Epithelial cell of esophagus (primary cell): Measurements from ENCODE around the gene OCA2.

Experiments used
- DNase-seq: peaks from one replicate; pipeline ENCODE4 v3.0.0; 2010; ENCODE audit warnings: low read depth
- H3K4me3 ChIP-seq: 2 replicates; pipeline ENCODE4 v1.5.1; 2011; ENCODE audit warnings: mild to moderate bottlenecking, low read length, control low read depth
- CTCF ChIP-seq: IDR thresholded peaks from 2 replicates; pipeline ENCODE4 v1.5.1; 2011; ENCODE audit warnings: low read depth, mild to moderate bottlenecking, low read length, control low read depth, inconsistent platforms; ENCODE audit not compliant: insufficient read depth; ENCODE audit errors: missing control alignments

The OCA2 gene

GRCh38 chr15:27742751-27743477 is 356.2 kb downstream of the OCA2 start:
- no peak for TF ChIP-seq CTCF
- DNase-seq, result no peak

GRCh38 chr15:27741226-27741860 is 357.8 kb downstream of the OCA2 start:
- no peak overlapping the region for H3K4me3 ChIP-seq
- no peak for TF ChIP-seq CTCF
- DNase-seq, result no peak

More at GRCh38 chr15:27742751-27743477, 356.2 kb downstream of the OCA2 start:
- H3K4me3 ChIP-seq, result no peak overlapping the region

GRCh38 chr15:27734785-27735495 is 364.2 kb downstream of the OCA2 start:
- no peak for DNase-seq
- no peak overlapping the region for H3K4me3 ChIP-seq
- no peak for TF ChIP-seq CTCF

- no peak overlapping the region for H3K4me3 ChIP-seq
- no peak for DNase-seq
- TF ChIP-seq CTCF, result no peak
Observed at GRCh38 chr15:27731776-27732175, 367.3 kb downstream of the OCA2 start.

- no peak overlapping the region for H3K4me3 ChIP-seq
- DNase-seq, result peak; percentile 7
- TF ChIP-seq CTCF, result no peak
Observed at GRCh38 chr15:27730868-27731267, 368.2 kb downstream of the OCA2 start.

- no peak for DNase-seq
- H3K4me3 ChIP-seq, result no peak overlapping the region
- no peak for TF ChIP-seq CTCF
Observed at GRCh38 chr15:27725731-27726130, 373.4 kb downstream of the OCA2 start.
